ENCODE data around the gene THADA.

DNA sequence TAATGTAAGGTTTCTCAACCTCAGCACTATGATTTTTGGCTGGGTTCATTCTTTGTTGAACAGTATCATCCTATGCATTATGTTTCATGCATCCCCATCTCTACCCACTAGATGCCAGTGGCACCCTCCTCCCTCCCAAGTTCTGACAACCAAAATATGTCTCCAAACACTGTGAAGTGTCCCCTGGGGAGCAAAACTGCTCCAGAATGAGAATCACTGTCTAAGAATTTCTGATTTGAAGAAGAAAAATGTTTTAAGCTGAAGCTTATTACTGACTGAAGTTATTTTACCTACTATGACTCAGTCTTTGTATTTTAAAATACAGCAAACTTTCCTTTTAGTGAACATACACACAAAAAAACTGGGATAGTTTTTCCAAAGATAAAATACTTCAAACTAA, 3.4 kb downstream of the THADA start:
- TF ChIP-seq CTCF (IDR thresholded peaks at IDR 0.05): no peak
- no peak for TF ChIP-seq POLR2A (IDR thresholded peaks at IDR 0.05)
- TF ChIP-seq EP300 (IDR thresholded peaks at IDR 0.05): no peak
